GM12891 (cell line): ENCODE data around the gene TNFAIP8.
"Not testable (repeated sequence)": the region's sequence is repeated elsewhere in the genome, so short reads cannot be mapped to it uniquely, and the experiment has no call there.

Source experiments
- DNase-seq: peaks from one replicate; pipeline ENCODE4 v3.0.0; 2011; ENCODE audit warnings: low spot score; ENCODE audit not compliant: insufficient read length
- FAIRE-seq: peaks from 2 replicates; lab custom pipeline; 2011; peaks lifted over from hg19 to GRCh38; lab: Jason Lieb, UNC
- PAX5 ChIP-seq: IDR thresholded peaks from 2 replicates; pipeline ENCODE4 v1.6.1; 2011; ENCODE audit warnings: low read length, moderate library complexity, mild to moderate bottlenecking; ENCODE audit not compliant: insufficient read depth, severe bottlenecking
- POLR2A ChIP-seq: IDR thresholded peaks from 2 replicates; pipeline ENCODE4 v1.6.1; 2011; ENCODE audit warnings: low read depth, low read length, control low read depth
- POLR2AphosphoS5 ChIP-seq: IDR thresholded peaks from 2 replicates; pipeline ENCODE4 v1.6.1; 2011; ENCODE audit warnings: low read depth, low read length, control low read depth
- POU2F2 ChIP-seq: IDR thresholded peaks from 2 replicates; pipeline ENCODE4 v1.6.1; 2011; ENCODE audit warnings: low read depth, mild to moderate bottlenecking, control low read depth, low read length, moderate library complexity
- SPI1 ChIP-seq: IDR thresholded peaks from 2 replicates; pipeline ENCODE4 v1.6.1; 2011; ENCODE audit warnings: low read depth, low read length, control low read depth
- TAF1 ChIP-seq: IDR thresholded peaks from 2 replicates; pipeline ENCODE4 v1.6.1; 2011; ENCODE audit warnings: low read depth, low read length, control low read depth

TNFAIP8 gene

GRCh38 chr5:119427060-119427459 lies 71.2 kb downstream of the TNFAIP8 start:
- no peak for TF ChIP-seq TAF1
- TF ChIP-seq POLR2A = no peak
- no peak for TF ChIP-seq SPI1
- no peak for TF ChIP-seq POLR2AphosphoS5
- TF ChIP-seq PAX5 = no peak
- no peak for TF ChIP-seq POU2F2
- no peak for FAIRE-seq
- no peak for DNase-seq

- DNase-seq, FAIRE-seq: not testable (repeated sequence)
Observed at GRCh38 chr5:119427596-119427995, 71.8 kb downstream of the TNFAIP8 start.

- DNase-seq, FAIRE-seq: not testable (repeated sequence)
Observed at GRCh38 chr5:119428166-119428565, 72.3 kb downstream of the TNFAIP8 start.

- not testable (repeated sequence) for FAIRE-seq, DNase-seq
Observed at GRCh38 chr5:119428574-119428973, 72.8 kb downstream of the TNFAIP8 start.

- not testable (repeated sequence) for FAIRE-seq, DNase-seq
Observed at GRCh38 chr5:119432674-119433237, 76.9 kb downstream of the TNFAIP8 start.

GRCh38 chr5:119435436-119436132 lies 79.8 kb downstream of the TNFAIP8 start:
- FAIRE-seq = peak; percentile 75

GRCh38 chr5:119437785-119438586 lies 82.2 kb downstream of the TNFAIP8 start:
- not testable (repeated sequence) for FAIRE-seq, DNase-seq

More at GRCh38 chr5:119435436-119436132, 79.8 kb downstream of the TNFAIP8 start:
- DNase-seq = no peak
- no peak for TF ChIP-seq POLR2A
- TF ChIP-seq TAF1 = no peak
- TF ChIP-seq POLR2AphosphoS5 = no peak
- no peak for TF ChIP-seq POU2F2
- no peak for TF ChIP-seq SPI1
- no peak for TF ChIP-seq PAX5

GRCh38 chr5:119438587-119438917 lies 82.7 kb downstream of the TNFAIP8 start:
- not testable (repeated sequence) for DNase-seq, FAIRE-seq

GRCh38 chr5:119439140-119439631 lies 83.4 kb downstream of the TNFAIP8 start:
- peak; percentile 66 for FAIRE-seq
- DNase-seq = no peak
- TF ChIP-seq POU2F2 (no peak), TAF1 (peak; percentile 49)

GRCh38 chr5:119439632-119440031 lies 83.8 kb downstream of the TNFAIP8 start:
- DNase-seq, FAIRE-seq: not testable (repeated sequence)

- FAIRE-seq, DNase-seq: not testable (repeated sequence)
Observed at GRCh38 chr5:119444643-119445042, 88.8 kb downstream of the TNFAIP8 start.

GRCh38 chr5:119445544-119445943 lies 89.7 kb downstream of the TNFAIP8 start:
- DNase-seq (no peak), FAIRE-seq (no peak)
- no peak for TF ChIP-seq SPI1
- no peak for TF ChIP-seq PAX5
- TF ChIP-seq POLR2AphosphoS5 = no peak
- no peak for TF ChIP-seq TAF1
- no peak for TF ChIP-seq POU2F2
- TF ChIP-seq POLR2A = no peak
